K562 (cell line): ENCODE results near the gene VDR. TPM values are rescaled to one million over a fixed set of nuclear protein-coding genes. Genes with fewer than 3 reads are reported as not detected.

Experiments used
- ARID1B ChIP-seq: fragments of 450-650 bp; IDR thresholded peaks from 2 replicates; pipeline ENCODE4 v1.6.1; 2016; ENCODE audit warnings: antibody characterized with exemption, mild to moderate bottlenecking, inconsistent platforms
- ARID2 ChIP-seq: fragments of 450-650 bp; IDR thresholded peaks from 2 replicates; pipeline ENCODE4 v1.6.1; 2017; ENCODE audit warnings: antibody characterized with exemption, mild to moderate bottlenecking
- CBFA2T2 ChIP-seq: fragments of 450-650 bp; conservative IDR thresholded peaks from 2 replicates; pipeline ENCODE4 v1.6.1; 2017; ENCODE audit warnings: mild to moderate bottlenecking
- CCNT2 ChIP-seq: IDR thresholded peaks from 2 replicates; pipeline ENCODE4 v1.6.1; 2011; ENCODE audit warnings: borderline replicate concordance, low read depth, mild to moderate bottlenecking, moderate library complexity, mixed read lengths, low read length; ENCODE audit not compliant: insufficient read length; ENCODE audit errors: extremely low read depth
- CHD4 ChIP-seq: fragments of 200-600 bp; sonication (generic); IDR thresholded peaks from 3 replicates; pipeline ENCODE4 v1.6.1; 2012; ENCODE audit warnings: low read depth, mild to moderate bottlenecking, mixed read lengths, low read length, inconsistent platforms; ENCODE audit not compliant: insufficient read depth, insufficient replicate concordance, poor library complexity, severe bottlenecking
- FUS ChIP-seq: fragments of 200-400 bp; formaldehyde crosslinking; optimal IDR thresholded peaks from 2 replicates; pipeline ENCODE3; 2017; ENCODE audit warnings: low read depth, low read length
- HDAC1 ChIP-seq, 2 experiments: fragments of 450-650 bp; IDR thresholded peaks; 2 replicates each; pipeline ENCODE4 v1.6.1; 2016 to 2017; ENCODE audit warnings: inconsistent platforms in 1 of 2, mild to moderate bottlenecking in 1 of 2, moderate library complexity in 1 of 2
- HNRNPUL1 ChIP-seq: fragments of 200-400 bp; formaldehyde crosslinking; IDR thresholded peaks from 2 replicates; pipeline ENCODE4 v1.6.1; 2017; ENCODE audit warnings: low read length
- KDM2B ChIP-seq: fragments of 250-450 bp; sonication (Bioruptor Pico); IDR thresholded peaks from 2 replicates; pipeline ENCODE4 v1.8.0; 2021; ENCODE audit warnings: mild to moderate bottlenecking, moderate library complexity
- MEIS2 ChIP-seq: fragments of 450-650 bp; IDR thresholded peaks from 2 replicates; pipeline ENCODE4 v1.6.1; 2014; ENCODE audit warnings: mild to moderate bottlenecking; ENCODE audit not compliant: partially characterized antibody
- NBN ChIP-seq: fragments of 450-650 bp; IDR thresholded peaks from 2 replicates; pipeline ENCODE4 v1.6.1; 2016; ENCODE audit warnings: low read depth, mild to moderate bottlenecking
- NCOA2 ChIP-seq, 2 experiments: fragments of 450-650 bp; IDR thresholded peaks; 2 replicates each; pipeline ENCODE4 v1.6.1; 2018; ENCODE audit warnings: mild to moderate bottlenecking in 2 of 2, moderate library complexity in 1 of 2; ENCODE audit not compliant: partially characterized antibody in 2 of 2
- SETDB1 ChIP-seq: IDR thresholded peaks from one replicate; pipeline ENCODE4 v1.6.1; 2012; ENCODE audit warnings: low read length, control low read depth, inconsistent platforms
- SMAD3 ChIP-seq: fragments of 450-650 bp; formaldehyde crosslinking; conservative IDR thresholded peaks from 2 replicates; pipeline ENCODE4 v1.4.0; 2020; ENCODE audit warnings: mild to moderate bottlenecking
- SPI1 ChIP-seq: IDR thresholded peaks from 2 replicates; pipeline ENCODE4 v1.6.1; 2011; ENCODE audit warnings: low read depth, low read length, control low read depth, borderline replicate concordance
- ZBTB7A ChIP-seq: IDR thresholded peaks from 2 replicates; pipeline ENCODE4 v1.6.1; 2011; ENCODE audit warnings: low read depth, mild to moderate bottlenecking, low read length, moderate library complexity, borderline replicate concordance; ENCODE audit not compliant: control insufficient read depth
- ZEB2 ChIP-seq: fragments of 450-650 bp; IDR thresholded peaks from 2 replicates; pipeline ENCODE4 v1.6.1; 2016
- ZFX ChIP-seq: sonication (generic); formaldehyde crosslinking; IDR thresholded peaks from 2 replicates; pipeline ENCODE4 v1.8.0; 2022; ENCODE audit warnings: mild to moderate bottlenecking, missing genetic modification reagents, moderate library complexity
- polyA plus RNA-seq, 8 experiments: library from polyadenylated mRNA; depleted of rRNA in 4 of 8; stranded (reverse) in 5 of 8; unstranded in 3 of 8; fragments of >200 nt; fragmentation: Nextera tagmentation in 2 of 8; fragmentation: Illumina TruSeq in 1 of 8; extraction: Ambion mirVana in 2 of 8; extraction: Trizol in 1 of 8; gene quantifications; 2 replicates each; pipeline versions ENCODE4 v1.2.1 to v1.2.3, GENCODE V29; 2011 to 2014; ENCODE audit warnings: inconsistent platforms in 1 of 8, missing spikeins in 1 of 8
- total RNA-seq, 7 experiments: library from RNA; depleted of rRNA in 6 of 7; stranded (reverse); fragments of >200 nt in 6 of 7; fragmentation: Illumina TruSeq in 2 of 7; extraction: Trizol in 2 of 7; gene quantifications; 2 replicates each; pipeline versions ENCODE4 v1.2.1 to v1.2.3, GENCODE V29; 2011 to 2021; ENCODE audit warnings: low replicate concordance in 1 of 7
- TF ChIP-seq, protein P1 (sequence below): fragments of 450-650 bp; IDR thresholded peaks from 2 replicates; pipeline ENCODE4 v1.6.1; 2017; ENCODE audit warnings: mild to moderate bottlenecking, moderate library complexity
- TF ChIP-seq, protein P2 (sequence below): sonication (generic); formaldehyde crosslinking; IDR thresholded peaks from 2 replicates; pipeline ENCODE4 v1.8.0; 2022; ENCODE audit warnings: missing genetic modification reagents, mild to moderate bottlenecking, moderate library complexity, borderline replicate concordance
- TF ChIP-seq, protein P3 (sequence below): fragments of 250-450 bp; sonication (Bioruptor Pico); IDR thresholded peaks from 2 replicates; pipeline ENCODE4 v1.4.0; 2020; ENCODE audit warnings: mild to moderate bottlenecking
- TF ChIP-seq, protein P4 (sequence below), 2 experiments: IDR thresholded peaks; 2 replicates each; pipeline ENCODE4 v1.6.1; 2012; ENCODE audit warnings: improper control_type of control experiment in 2 of 2, low read depth in 2 of 2, low read length in 2 of 2, borderline replicate concordance in 1 of 2

Gene VDR
- total and polyA plus RNA-seq, 9 of the 15 experiments (the other 6 are each of a cell fraction or from before 2014, with no cell fraction given), result 0.61 to 4.8 (median 2.0) TPM

DNA sequence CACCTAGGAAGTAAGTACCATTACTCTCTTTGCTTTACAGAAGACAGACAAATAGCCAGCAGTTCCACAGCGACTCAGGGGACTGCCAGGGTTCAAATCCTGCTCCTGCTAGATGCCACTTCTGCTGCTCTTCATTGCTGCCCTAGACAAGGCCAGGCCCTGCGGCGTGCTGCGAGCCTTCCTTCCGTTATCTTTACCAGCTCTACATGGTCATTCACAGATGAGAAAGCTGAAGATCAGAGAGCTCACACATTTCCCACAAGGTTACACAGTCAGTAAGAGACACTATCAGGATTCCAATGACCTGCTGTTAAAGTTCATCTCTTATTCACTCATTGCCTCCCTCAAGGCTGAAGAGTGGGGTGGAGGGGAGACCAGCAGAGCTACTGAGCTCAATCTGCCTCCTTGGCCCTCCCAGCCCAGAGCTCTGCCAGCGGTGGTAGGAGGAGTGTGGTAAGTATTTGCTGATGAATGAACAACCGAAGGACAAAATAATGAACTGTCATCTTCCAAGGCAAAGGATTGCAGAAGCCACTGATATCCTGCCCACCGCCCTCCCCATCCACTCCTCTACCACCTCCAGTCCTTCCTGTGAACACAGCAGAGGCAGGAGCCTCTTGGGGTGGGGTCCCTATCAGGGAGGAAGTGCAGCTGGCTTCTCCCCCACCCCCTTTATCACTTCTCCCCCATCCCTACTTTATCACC, 70.4 kb downstream of the VDR start (continued):
- TF ChIP-seq SMAD3 (0 out of 2 replicates have a peak, but pooled peaks have one; percentile 1), CCNT2 (no peak), SPI1 (peak; percentile 72; the same call in 1 of the 2 replicates), ARID2 (no peak), NCOA2 (IDR thresholded peaks at IDR 0.05; ENCODE audit: partially characterized antibody in 2 of 2) (no peak), SETDB1 (no peak), MEIS2 (peak; percentile 21), HNRNPUL1 (no peak), ZBTB7A (peak; percentile 43; the same call in 1 of the 2 replicates), ARID1B (peak; percentile 68; the same call in 1 of the 2 replicates), HDAC1 (IDR thresholded peaks at IDR 0.05) (0 out of 4 replicates have a peak, but pooled peaks of 1 of the 2 experiments have one; percentile 15), KDM2B (CRISPR knock-in tag) (no peak), ZEB2 (no peak), NBN (no peak), CBFA2T2 (0 out of 2 replicates have a peak, but pooled peaks have one; percentile 18), ZFX (CRISPR knock-in tag) (peak; percentile 56), FUS (no peak), CHD4 (peak; percentile 55)
- TF ChIP-seq, protein P1, sequence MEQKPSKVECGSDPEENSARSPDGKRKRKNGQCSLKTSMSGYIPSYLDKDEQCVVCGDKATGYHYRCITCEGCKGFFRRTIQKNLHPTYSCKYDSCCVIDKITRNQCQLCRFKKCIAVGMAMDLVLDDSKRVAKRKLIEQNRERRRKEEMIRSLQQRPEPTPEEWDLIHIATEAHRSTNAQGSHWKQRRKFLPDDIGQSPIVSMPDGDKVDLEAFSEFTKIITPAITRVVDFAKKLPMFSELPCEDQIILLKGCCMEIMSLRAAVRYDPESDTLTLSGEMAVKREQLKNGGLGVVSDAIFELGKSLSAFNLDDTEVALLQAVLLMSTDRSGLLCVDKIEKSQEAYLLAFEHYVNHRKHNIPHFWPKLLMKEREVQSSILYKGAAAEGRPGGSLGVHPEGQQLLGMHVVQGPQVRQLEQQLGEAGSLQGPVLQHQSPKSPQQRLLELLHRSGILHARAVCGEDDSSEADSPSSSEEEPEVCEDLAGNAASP, result no peak
- TF ChIP-seq, protein P2, sequence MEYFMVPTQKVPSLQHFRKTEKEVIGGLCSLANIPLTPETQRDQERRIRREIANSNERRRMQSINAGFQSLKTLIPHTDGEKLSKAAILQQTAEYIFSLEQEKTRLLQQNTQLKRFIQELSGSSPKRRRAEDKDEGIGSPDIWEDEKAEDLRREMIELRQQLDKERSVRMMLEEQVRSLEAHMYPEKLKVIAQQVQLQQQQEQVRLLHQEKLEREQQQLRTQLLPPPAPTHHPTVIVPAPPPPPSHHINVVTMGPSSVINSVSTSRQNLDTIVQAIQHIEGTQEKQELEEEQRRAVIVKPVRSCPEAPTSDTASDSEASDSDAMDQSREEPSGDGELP (CRISPR knock-in tag), result peak; percentile 40; the same call in 1 of the 2 replicates
- TF ChIP-seq, protein P3, sequence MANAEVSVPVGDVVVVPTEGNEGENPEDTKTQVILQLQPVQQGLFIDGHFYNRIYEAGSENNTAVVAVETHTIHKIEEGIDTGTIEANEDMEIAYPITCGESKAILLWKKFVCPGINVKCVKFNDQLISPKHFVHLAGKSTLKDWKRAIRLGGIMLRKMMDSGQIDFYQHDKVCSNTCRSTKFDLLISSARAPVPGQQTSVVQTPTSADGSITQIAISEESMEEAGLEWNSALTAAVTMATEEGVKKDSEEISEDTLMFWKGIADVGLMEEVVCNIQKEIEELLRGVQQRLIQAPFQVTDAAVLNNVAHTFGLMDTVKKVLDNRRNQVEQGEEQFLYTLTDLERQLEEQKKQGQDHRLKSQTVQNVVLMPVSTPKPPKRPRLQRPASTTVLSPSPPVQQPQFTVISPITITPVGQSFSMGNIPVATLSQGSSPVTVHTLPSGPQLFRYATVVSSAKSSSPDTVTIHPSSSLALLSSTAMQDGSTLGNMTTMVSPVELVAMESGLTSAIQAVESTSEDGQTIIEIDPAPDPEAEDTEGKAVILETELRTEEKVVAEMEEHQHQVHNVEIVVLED, result no peak
- TF ChIP-seq, protein P4, sequence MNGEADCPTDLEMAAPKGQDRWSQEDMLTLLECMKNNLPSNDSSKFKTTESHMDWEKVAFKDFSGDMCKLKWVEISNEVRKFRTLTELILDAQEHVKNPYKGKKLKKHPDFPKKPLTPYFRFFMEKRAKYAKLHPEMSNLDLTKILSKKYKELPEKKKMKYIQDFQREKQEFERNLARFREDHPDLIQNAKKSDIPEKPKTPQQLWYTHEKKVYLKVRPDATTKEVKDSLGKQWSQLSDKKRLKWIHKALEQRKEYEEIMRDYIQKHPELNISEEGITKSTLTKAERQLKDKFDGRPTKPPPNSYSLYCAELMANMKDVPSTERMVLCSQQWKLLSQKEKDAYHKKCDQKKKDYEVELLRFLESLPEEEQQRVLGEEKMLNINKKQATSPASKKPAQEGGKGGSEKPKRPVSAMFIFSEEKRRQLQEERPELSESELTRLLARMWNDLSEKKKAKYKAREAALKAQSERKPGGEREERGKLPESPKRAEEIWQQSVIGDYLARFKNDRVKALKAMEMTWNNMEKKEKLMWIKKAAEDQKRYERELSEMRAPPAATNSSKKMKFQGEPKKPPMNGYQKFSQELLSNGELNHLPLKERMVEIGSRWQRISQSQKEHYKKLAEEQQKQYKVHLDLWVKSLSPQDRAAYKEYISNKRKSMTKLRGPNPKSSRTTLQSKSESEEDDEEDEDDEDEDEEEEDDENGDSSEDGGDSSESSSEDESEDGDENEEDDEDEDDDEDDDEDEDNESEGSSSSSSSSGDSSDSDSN (IDR thresholded peaks at IDR 0.05; ENCODE audit: borderline replicate concordance in 1 of 2, low read depth in 2 of 2, low read length in 2 of 2), result 0 out of 4 replicates have a peak, but pooled peaks of 1 of the 2 experiments have one; percentile 18
